ENCODE results near the gene ADGB.

Gene ADGB

GRCh38 chr6:146635165-146635564, 36.4 kb downstream of the ADGB start:
- DNase-seq = no peak

- DNase-seq = no peak
Measured at GRCh38 chr6:146636481-146636880, 37.7 kb downstream of the ADGB start.

GRCh38 chr6:146642921-146643320, 44.1 kb downstream of the ADGB start:
- no peak for DNase-seq

GRCh38 chr6:146650799-146651481, 52.2 kb downstream of the ADGB start:
- no peak for DNase-seq

GRCh38 chr6:146651482-146651863, 52.7 kb downstream of the ADGB start:
- no peak for DNase-seq

GRCh38 chr6:146657432-146657831, 58.7 kb downstream of the ADGB start:
- no peak for DNase-seq

GRCh38 chr6:146664871-146665360, 66.1 kb downstream of the ADGB start:
- DNase-seq = no peak

GRCh38 chr6:146666909-146667308, 68.1 kb downstream of the ADGB start:
- DNase-seq = no peak

GRCh38 chr6:146670161-146670560, 71.4 kb downstream of the ADGB start:
- no peak for DNase-seq

- DNase-seq = no peak
Measured at GRCh38 chr6:146673069-146673468, 74.3 kb downstream of the ADGB start.

GRCh38 chr6:146679386-146679785, 80.6 kb downstream of the ADGB start:
- DNase-seq = no peak

- no peak for DNase-seq
Measured at GRCh38 chr6:146682919-146683318, 84.1 kb downstream of the ADGB start.

GRCh38 chr6:146689806-146690205, 91.0 kb downstream of the ADGB start:
- DNase-seq = no peak

GRCh38 chr6:146693342-146693741, 94.6 kb downstream of the ADGB start:
- DNase-seq = no peak

- DNase-seq = no peak
Measured at GRCh38 chr6:146697921-146698320, 99.1 kb downstream of the ADGB start.

GRCh38 chr6:146700078-146700686, 101.4 kb downstream of the ADGB start:
- peak; percentile 66 for DNase-seq

GRCh38 chr6:146701632-146702031, 102.9 kb downstream of the ADGB start:
- no peak for DNase-seq

- DNase-seq = no peak
Measured at GRCh38 chr6:146709036-146709622, 110.4 kb downstream of the ADGB start.

- DNase-seq = no peak
Measured at GRCh38 chr6:146719387-146719786, 120.6 kb downstream of the ADGB start.

GRCh38 chr6:146739696-146740095, 140.9 kb downstream of the ADGB start:
- DNase-seq = no peak

- DNase-seq = no peak
Measured at GRCh38 chr6:146741609-146742008, 142.8 kb downstream of the ADGB start.

- DNase-seq = no peak
Measured at GRCh38 chr6:146753306-146753705, 154.5 kb downstream of the ADGB start.

- no peak for DNase-seq
Measured at GRCh38 chr6:146767632-146768031, 168.9 kb downstream of the ADGB start.

GRCh38 chr6:146768722-146769121, 169.9 kb downstream of the ADGB start:
- no peak for DNase-seq

All from NCI-H2171 (cell line).